KOPT-K1 (cell line): ENCODE measurements around the gene IL17B.

Source experiments
- H3K27ac ChIP-seq: fragments of 200-600 bp; sonication (generic); 2 replicates; pipeline ENCODE4 v1.5.1; 2016; ENCODE audit warnings: antibody characterized with exemption, mild to moderate bottlenecking, low read depth, low read length; ENCODE audit not compliant: poor library complexity, severe bottlenecking
- H3K36me3 ChIP-seq: fragments of 200-600 bp; sonication (generic); 2 replicates; pipeline ENCODE4 v1.5.1; 2017; ENCODE audit warnings: antibody characterized with exemption, mild to moderate bottlenecking, low read length, moderate library complexity; ENCODE audit not compliant: insufficient read depth
- H3K9me3 ChIP-seq: fragments of 200-600 bp; sonication (generic); 2 replicates; pipeline ENCODE4 v1.5.1; 2017; ENCODE audit warnings: antibody characterized with exemption, low read length, mild to moderate bottlenecking; ENCODE audit not compliant: insufficient read depth, poor library complexity, severe bottlenecking

The IL17B gene, protein sequence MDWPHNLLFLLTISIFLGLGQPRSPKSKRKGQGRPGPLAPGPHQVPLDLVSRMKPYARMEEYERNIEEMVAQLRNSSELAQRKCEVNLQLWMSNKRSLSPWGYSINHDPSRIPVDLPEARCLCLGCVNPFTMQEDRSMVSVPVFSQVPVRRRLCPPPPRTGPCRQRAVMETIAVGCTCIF

GRCh38 chr5:149379177-149379761 lies at the start of gene IL17B:
Gene IL17B (minus strand): TSS chr5:149379292. CDS start chr5:149379225, 67 bp downstream.
- H3K36me3 ChIP-seq = no peaks in the 10 kb centered on the region
- H3K27ac ChIP-seq = no peak within 1 kb of the TSS
- H3K9me3 ChIP-seq = no peaks in the 10 kb centered on the region

- Histone ChIP-seq H3K27ac (no peak overlapping the region), H3K36me3 (no peaks in the 10 kb centered on the region), H3K9me3 (no peaks in the 10 kb centered on the region)
Measured at GRCh38 chr5:149428032-149428431, 48.9 kb upstream of the IL17B start.

GRCh38 chr5:149427374-149427773 lies 48.3 kb upstream of the IL17B start:
- no peaks in the 10 kb centered on the region for H3K36me3 ChIP-seq
- H3K27ac ChIP-seq = no peak overlapping the region

DNA sequence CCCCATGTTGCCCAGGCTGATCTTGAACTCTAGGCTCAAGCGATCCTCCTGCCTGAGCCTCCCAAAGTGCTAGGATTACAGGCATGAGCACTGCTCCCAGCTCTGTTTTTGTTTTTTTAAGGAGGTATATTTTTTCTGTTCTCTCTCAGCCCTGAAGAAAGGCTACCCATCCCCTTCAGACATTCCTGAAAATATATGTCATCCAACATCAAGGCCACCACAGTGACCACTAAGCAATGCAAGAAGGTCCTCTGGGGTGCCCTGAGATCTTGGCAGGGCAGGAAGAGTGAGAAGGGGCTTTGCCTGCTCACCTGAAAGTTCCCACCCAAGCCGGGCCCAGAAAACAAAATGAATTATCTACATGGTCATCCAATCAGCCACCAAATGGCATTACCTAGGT lies 47.8 kb upstream of the IL17B start:
- no peaks in the 10 kb centered on the region for H3K36me3 ChIP-seq
- no peaks in the 10 kb centered on the region for H3K9me3 ChIP-seq
- H3K27ac ChIP-seq = no peak overlapping the region

More at GRCh38 chr5:149427374-149427773, 48.3 kb upstream of the IL17B start:
- H3K9me3 ChIP-seq = no peaks in the 10 kb centered on the region

GRCh38 chr5:149425729-149426128 lies 46.6 kb upstream of the IL17B start:
- H3K27ac ChIP-seq = no peak overlapping the region
- no peaks in the 10 kb centered on the region for H3K36me3 ChIP-seq
- H3K9me3 ChIP-seq = no peaks in the 10 kb centered on the region

DNA sequence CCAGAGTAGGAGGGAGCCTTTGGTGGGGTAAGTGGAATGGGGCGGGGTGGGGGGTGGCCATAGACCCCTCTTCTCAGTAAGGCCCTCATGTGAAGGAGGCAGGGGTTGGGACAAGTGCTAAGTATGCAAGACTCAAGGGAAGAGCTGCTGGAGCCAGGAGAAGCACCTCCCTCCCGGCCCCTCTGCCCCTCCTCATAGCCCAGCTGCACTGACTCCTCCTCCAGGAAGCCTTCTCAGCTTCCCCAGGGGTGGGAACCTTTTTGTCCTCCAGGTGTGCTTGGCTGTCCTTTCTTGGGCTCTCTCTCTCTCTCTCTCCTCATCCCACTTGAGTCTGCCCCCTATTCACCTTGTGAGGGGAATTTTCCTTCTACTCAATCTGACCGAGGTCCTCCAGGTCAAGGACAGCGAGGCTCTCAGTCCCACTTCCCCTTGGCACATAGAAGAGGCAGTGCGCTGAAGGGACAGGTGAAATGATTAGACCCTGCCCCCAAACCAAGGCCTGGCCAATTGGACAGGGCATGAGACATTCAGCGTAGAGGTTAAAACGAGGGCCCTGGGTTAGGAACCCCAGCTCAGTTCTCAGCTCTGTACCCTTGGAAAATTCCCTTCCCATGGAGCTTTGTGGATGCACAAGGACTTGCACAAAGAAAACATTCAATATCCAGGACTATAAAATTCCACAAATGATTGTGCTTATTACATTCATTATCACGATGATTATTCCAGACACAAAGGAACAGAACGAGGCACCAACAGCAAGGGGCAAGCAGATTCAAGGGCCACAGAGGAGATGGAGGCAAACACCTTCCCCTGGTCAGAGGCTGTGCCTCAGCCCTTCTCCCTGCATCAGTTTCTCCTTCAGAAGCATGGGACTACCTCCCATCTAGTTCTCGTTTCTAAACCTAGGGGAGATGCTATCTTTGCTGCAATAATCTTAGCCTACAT lies 45.6 kb upstream of the IL17B start:
- H3K27ac ChIP-seq = no peak overlapping the region
- H3K36me3 ChIP-seq = no peaks in the 10 kb centered on the region
- no peaks in the 10 kb centered on the region for H3K9me3 ChIP-seq

DNA sequence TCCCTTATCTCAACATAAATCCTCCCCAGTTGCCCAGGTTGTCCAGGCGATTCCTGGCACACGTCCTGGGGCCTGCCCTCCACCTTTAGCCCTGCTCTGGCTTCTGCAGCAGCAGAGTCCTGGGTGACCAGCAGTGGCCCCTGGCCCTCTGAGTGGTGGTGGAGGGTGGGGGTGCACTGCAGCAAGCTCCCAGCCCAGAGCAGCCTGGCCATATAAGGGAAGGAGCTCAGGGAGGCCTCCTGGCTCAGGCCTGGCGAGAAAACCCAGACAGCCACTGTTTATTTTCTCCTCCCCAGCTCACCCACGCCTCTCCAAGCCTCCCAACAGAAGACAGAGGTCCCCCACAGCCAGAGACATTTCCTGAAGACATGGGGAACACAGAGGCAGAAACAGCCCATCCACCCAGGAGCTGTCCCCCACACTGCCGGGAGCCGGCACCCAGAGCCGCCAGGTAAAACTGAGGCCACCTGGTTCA lies 44.7 kb upstream of the IL17B start:
- Histone ChIP-seq H3K9me3 (no peaks in the 10 kb centered on the region), H3K36me3 (no peaks in the 10 kb centered on the region), H3K27ac (no peak overlapping the region)

DNA sequence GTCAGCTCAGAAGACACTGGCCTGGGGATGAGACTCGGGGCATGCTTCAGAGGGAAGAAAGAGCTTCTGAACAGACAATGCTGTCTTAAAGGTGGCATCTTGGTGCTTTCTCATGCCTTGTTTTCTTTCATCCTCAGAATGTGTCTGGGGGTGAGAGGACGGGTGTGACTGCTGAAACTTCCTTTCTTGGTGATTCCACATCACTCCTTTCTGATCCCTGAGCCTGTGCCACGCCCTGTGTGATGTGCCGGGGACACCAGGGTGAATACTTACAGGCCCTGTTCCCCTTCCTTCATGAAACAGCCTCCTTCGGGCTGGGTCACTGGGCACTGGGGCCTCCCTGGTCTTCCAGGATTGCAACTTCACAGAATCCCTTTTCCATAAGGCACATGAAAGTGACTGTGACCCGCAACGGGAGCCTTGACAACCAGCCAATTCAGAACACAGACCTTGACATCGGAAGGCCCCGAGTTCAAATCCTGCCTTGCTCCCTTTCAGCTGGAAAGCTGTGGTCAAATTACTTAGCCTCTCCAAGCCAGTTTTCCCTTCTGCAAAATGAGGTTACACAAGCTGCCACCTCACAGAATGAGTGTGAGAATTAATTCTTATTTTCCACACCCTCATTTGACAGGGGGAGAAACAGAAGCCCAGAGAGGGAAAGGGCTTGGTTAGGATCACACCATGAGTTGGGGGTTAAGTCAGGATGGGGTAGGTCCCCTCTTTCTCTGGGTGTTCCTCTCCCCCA lies 44.1 kb upstream of the IL17B start:
- Histone ChIP-seq H3K27ac (no peak overlapping the region), H3K9me3 (no peaks in the 10 kb centered on the region), H3K36me3 (no peaks in the 10 kb centered on the region)

- H3K27ac ChIP-seq = no peak overlapping the region
- H3K36me3 ChIP-seq = no peaks in the 10 kb centered on the region
- no peaks in the 10 kb centered on the region for H3K9me3 ChIP-seq
Measured at GRCh38 chr5:149422366-149423048, 43.4 kb upstream of the IL17B start.

DNA sequence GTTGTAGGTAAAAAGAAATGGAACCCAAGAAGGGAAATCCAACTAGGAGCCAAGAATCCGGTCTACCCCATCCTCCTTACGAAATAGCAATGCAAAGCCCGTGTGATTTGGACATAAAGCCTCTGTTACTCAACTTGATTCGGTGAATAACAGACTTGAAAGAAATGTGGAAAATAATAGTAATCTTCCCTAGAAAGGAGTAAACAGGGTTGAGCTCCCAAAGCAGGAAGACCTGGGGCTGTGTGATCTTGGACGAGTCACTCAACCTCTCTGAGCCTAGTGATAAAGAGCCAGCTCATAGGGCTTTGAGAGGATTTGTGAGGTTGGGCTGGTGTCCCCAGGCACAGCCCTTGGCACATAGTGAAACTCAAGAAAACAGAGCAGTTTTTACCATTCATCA lies 42.7 kb upstream of the IL17B start:
- H3K27ac ChIP-seq = no peak overlapping the region
- H3K36me3 ChIP-seq = no peaks in the 10 kb centered on the region
- no peaks in the 10 kb centered on the region for H3K9me3 ChIP-seq

GRCh38 chr5:149421372-149421685 lies 42.2 kb upstream of the IL17B start:
- H3K36me3 ChIP-seq = no peaks in the 10 kb centered on the region
- no peak overlapping the region for H3K27ac ChIP-seq
- no peaks in the 10 kb centered on the region for H3K9me3 ChIP-seq

DNA sequence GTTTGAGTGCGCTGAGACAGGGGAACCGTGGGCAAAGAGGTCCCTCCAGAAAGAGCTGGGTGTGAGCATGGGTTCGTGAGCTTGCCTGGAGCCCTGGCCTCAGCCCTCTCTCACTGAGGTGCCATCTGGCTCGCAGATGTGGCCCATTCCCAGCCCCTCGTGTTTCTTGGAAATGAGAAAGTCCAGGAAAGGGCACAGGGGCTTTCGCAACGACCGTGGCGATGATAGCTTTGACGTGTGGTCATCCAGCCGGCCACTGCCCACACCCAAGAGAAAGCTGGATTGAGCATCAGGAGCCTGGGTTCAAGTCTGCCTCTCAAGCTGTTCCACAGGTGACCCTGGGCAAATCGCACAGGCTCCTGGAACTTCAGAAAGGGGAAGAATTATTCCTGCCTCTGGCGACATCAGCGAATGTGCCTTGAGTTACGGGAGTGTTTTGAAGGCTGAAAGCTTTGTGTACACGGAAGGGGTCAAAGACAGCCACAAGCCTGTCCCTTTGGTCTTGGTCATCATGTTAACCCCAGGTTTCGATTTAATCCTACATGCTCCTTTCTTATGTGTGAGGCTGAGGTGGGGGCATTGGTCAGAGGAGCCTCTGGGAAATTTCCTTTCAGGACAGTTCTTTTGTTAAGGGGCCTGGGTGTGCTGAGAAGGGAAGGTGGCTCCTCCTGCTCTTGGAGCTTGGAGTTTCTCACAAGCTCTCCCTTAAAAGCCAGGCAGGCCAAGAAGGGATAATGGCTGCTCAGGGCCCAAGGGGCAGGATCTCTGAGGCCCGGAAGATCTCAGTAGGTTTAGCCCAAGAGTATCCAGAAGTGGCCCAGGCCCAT lies 41.7 kb upstream of the IL17B start:
- no peak overlapping the region for H3K27ac ChIP-seq

DNA sequence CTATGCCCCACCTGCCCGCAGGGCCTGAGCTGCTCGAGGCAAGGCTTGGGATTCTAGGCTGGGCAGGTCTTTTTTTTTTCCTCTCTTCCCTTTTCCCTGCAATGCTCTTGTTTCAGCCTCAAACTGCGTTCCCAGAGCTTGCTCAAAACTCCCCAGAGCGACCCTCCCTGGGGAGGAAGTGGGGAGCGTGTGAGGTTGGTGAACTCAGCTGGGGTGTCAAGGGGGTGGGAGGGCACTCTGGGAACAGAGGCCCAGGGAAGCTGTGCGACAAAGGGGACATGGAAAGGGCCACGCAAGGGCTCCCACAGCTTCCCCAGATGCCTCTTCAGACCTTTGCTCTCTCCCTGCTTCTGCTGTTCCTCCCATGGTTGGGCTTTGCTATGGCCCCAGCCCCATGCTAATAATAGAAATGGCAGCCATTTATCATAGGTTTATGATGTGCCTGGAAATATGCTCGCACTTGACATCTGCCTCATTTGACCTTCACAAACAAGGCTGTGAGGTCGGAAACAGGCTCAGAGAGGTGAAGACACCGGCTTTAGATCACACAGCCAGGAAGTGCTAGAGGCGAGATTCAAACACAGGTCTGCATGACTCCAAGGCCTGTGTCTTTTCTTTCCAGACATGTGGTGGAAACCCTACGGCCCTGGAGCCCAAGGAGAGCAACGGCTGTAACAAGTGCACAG lies 40.9 kb upstream of the IL17B start:
- no peak overlapping the region for H3K27ac ChIP-seq
- H3K36me3 ChIP-seq = no peaks in the 10 kb centered on the region
- H3K9me3 ChIP-seq = no peaks in the 10 kb centered on the region

More for the DNA sequence above, 41.7 kb upstream of the IL17B start:
- Histone ChIP-seq H3K9me3 (no peaks in the 10 kb centered on the region), H3K36me3 (no peaks in the 10 kb centered on the region)
